HG02588 (cell line): ENCODE results near the gene AGAP9.
"Not testable (repeated sequence)": the region's sequence is repeated elsewhere in the genome, so short reads cannot be mapped to it uniquely, and the experiment has no call there.

ENCODE experiments used
- ATAC-seq: cut with Tn5 transposase; IDR thresholded peaks from one replicate; pipeline ENCODE4 v1.9.1; 2021; ENCODE audit warnings: mild to moderate bottlenecking, moderate library complexity; ENCODE audit not compliant: unreplicated experiment

AGAP9 gene

DNA sequence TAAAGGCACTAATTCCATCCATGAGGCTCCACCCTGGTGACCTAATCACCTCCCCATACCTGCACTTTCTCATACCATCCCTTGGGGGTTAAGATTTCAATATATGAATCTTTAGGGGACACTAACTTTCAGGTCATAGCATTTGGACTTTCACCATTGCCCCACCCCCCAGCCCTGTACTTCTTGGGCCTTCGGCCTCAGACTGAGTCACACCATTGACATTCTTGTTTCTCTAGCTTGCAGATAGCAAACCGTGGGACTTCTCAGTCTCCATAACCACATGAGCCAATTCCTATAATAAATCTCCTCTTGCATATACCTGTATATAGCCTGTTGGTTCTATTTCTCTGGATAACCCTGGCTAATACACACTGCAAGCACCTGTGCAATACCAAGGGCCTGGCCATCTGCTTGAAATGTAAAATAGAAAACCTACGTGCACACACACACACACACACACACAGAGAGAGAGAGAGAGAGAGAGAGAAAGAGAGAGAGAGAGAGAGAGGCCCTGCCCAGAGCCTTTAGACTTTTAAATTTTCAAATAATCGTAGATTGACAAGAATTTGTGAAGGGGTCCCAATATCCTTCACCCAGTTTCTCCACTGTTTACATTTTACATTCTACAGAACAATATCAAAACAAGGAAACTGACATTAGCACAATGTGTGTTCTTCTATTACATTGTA lies 64.8 kb downstream of the AGAP9 start:
- ATAC-seq = no peak

DNA sequence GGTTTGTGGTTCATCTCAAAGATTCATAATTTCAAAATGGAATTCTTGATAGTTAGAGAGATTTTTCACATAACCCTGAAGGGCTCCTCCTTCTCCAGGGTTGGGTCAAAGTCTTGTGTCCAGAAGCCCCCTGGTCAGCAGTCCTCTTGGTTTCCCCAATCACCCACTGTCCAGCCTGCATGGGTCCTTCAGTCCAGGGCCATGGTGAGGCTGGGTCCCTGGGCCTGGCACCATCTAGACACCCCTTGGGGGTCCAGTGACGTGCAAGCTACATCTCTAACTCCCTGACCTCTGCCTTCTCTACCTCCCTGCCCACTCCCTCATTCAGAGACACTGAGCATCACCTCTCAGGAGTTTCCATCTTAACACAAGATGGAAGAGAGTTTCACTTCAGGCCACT lies 65.6 kb downstream of the AGAP9 start:
- ATAC-seq = no peak

DNA sequence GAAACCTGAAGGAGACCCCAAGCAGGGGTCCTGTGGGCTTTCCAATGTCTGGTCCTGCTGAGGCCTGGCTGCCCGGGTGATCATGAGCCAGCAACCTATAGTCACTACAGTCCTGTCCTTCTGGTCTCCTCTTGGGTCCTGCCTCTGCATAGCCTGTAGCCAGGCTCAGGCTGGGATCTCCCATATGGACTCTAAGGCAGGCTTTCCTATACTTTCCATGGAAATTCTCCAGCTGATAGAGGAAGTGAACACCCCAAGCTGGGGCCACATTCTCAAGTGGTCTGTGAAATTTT lies 66.0 kb downstream of the AGAP9 start:
- no peak for ATAC-seq

DNA sequence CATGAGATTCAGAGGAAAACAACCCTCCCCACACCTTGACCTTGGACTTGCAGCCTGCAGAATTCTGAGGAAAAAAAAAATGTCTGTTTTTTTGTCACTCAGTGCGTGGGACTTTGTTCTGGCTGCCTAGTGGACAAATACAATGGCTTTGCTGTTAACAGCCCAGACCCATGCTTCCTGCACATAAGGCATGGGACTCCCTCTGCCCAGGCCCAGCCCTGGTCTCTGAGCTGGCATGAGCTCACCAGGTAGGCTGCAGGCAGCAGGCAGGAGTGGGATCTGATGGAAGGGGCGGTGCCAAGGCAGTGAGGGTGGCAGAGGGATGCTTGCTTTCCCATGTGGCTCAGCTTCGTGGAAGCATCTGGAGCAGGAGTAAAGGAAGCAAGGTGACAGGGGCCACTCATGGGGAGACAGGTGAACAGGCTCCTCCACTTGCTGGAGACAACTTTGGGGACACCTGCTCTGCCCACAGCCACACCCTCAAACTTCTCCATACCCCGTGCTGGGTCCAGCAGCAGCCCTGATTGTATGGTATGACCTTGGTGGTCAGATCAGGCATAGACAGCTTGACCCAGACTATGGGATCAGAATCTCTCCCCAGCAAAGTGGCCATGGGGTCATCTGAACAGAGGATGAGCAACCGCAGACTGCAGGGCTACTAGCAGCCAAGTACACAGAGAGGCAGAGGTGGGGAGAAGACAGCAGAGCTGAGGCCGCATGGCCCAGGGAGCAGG lies 66.5 kb downstream of the AGAP9 start:
- ATAC-seq = no peak

DNA sequence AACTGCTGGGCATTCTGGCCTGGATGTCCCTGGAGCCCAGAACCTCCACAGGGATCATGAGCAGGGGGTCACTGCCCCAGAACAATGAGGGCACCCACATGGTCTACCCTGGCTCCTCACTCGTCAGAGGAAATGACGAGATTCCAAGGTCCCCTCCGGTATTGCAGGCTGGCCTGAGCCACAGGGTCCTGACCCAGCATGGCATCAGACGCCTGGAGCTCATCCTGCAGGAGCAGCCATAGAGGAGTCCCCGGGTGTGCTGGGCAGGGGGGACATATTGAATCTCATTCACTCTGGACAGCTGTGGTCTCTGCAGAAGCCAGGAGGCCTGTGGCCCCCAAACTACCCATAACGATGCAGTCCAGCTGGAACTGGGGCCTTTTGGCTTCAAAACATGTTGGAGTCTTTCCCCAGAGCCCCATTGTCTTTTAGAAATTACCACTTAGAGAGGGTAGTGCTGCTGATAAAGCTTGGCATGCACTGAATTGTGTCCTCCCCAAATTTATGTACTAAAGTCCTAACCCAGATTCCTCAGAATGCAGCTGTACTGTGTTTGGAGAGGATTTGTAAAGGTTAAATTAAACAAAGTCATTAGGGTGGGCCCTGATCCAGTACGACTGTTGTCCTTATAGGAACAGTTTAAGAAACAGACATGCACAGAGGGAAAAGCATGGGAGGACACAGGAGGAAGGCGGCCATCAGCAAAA lies 67.2 kb downstream of the AGAP9 start:
- no peak for ATAC-seq

DNA sequence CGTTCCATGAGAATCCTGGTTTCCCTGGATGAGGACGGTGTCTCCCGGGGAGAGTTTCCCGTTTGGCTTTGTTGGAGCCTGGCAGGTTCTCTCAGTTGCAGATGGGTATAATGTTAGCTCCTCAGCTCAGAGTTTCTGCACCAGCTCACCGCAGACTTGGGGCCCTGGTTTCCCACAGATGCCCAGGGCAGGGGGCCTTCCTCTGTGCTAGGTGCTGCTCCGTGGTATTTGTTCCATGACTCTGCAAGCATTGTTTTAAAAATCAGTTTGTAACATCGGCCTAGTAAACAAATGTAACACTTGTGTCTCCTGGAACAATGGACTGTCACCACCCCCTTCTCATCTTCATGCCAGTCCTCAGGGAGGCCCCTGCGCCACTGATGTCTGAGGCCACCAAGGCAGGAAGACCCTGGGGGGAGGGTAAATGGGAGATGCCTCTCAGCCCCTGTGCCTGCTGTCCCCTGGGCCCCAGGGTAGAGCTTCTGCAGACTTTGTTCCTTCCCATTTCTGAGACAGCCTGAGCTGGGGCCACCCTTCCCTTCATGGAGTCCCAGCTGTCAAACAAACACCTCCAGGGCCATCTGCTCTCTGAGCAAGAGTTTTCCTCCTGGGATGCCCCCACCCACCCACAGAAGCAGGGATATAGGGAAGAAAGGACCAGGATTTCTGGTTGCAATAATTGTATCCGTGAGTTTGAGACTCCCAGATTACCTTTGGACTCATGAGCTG lies 67.9 kb downstream of the AGAP9 start:
- ATAC-seq = not testable (repeated sequence)

DNA sequence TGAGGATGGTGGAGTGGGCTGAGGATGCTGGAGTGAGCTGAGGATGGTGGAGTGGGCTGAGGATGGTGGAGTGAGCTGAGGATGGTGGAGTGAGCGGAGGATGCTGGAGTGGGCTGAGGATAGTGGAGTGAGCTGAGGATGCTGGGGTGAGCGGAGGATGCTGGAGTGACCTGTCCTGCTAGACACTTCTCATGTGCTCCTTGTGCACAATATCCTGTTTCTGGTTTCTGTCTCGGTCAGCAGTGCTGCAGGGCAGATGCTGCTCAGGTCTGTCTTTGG lies 68.7 kb downstream of the AGAP9 start:
- ATAC-seq = no peak

DNA sequence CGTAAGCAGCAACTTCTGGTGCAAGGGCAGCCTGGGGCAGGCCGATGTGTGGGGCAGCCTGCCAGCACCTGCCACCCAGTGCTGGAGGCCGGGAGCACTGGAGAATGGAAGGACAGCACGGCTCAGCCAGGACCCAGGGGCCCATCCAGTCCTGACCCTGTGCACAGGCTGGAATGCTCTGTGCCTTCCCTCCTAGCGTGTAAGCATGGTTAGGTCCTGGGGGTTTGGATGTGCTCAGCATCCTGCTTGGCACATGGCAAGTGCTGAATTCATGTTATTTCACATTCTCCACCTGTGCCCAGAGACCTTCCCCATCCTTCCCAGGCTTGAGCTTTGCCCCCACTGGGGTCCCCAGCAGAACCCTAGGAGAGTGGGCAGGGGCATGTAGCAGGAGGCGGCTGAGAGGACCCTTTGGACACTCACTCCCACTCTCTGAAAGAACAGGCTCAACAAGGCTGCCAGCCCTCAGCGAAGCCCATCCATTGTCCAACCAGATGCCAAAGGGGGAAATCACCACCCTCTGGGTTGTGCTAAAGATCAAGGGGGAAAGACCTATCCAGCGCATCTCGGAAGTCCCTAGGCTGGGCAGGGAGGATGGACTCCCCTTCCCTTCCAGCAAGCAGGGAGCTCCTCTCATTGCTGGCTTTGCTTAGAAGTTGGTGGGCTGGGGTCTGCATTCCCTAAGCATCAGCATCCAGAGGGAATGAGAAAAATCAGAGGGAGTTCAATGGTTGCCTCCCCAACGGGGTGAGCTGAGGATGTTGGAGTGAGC lies 69.2 kb downstream of the AGAP9 start:
- no peak for ATAC-seq

DNA sequence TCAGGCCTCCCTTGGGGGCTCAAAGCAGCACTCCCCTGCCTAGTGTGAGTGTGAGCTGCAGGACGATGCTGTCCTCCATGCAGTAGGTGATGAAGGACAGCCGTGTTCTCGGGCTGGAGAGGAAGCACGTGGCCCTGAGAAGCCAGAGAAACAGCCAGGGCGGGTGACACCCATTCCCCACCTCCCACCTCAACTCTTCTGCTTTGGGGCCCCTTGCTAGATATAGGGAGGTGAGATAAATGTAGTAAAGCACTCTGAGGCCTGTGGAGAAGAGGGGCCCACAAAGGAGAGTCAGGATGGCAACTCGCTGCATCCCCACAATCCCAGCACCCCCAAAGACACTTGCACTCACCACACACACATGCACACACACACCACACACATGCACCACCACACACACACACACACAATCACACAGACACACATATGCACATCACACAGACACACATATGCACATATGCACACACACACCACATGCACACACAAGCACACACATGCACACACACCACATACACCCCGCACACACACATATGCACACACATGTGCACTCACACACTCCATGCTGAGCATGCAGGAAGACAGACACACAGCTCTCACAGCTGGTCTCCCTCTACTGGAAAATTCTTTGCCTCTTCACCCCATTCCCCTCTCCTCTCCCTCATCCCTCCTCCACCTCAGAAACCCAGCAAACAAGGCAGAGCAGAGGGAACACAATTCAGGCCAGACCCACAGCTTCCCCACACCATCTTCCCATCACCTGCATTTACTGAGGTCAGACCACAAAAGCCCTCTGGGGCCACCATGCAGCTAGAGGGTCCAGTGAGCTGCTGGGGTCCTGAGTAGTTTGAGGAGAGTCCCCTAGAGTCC lies 70.1 kb downstream of the AGAP9 start:
- no peak for ATAC-seq

DNA sequence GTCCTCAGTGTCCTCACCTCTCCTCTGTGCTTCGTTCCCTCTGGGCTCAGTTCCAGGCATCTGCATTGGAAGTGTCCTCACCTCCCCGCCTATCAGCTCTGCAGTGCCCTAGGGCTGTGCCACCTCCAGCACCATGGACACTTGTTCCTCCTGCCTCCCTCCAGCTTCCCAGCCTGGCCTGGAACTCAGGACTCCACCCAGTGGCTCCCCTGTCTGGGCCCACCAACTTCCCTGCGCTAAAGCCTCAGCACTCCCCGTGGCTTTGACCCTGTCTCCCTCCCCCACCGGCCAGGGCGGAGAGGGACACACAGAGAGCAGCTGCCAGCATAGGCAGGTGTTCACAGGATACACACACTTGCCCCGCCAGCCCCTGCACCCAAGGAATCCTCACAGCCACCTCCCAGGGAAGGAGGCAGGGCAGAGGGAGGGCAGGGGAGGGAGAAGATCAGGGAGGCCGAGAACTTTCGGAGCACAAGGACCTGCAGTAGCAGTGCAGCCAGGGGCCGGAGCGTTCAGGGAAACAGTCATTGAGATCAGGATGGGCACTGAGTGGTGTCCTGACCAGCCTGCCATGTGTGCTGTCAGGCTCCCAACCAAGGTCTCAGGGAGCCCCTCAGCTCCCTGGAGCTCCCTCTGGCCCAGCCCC lies 70.8 kb downstream of the AGAP9 start:
- no peak for ATAC-seq

DNA sequence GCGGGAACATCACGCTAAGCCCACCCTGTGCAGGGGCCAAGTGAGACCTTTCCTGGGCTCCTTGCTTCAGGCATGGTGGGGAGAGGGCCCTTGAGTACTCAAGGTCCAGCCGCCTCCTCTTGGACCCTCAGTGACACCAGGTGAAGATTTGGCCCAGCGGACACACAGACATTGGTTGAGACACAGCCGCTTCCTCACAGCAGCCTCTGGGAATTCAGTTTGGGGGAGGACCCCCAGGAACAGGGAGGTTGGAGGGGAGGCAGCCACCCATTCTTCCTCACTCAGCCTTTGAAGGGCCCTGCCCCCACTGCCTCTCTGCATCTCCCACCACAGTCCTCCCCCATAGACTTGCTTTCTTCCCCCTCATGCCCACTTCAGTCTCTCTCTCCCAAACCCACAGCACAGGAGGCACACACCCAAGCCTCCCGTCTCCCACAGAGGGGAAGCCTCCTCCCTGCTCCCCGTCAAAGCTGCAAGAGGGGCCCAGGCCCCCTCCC lies 71.4 kb downstream of the AGAP9 start:
- no peak for ATAC-seq
